GM19193 (cell line): ENCODE measurements around the gene SBF2.

Source experiments
- POLR2A ChIP-seq: IDR thresholded peaks from 4 replicates; pipeline ENCODE4 v1.6.1; 2011; ENCODE audit not compliant: insufficient read depth, insufficient read length; ENCODE audit errors: extremely low read depth

The SBF2 gene

DNA sequence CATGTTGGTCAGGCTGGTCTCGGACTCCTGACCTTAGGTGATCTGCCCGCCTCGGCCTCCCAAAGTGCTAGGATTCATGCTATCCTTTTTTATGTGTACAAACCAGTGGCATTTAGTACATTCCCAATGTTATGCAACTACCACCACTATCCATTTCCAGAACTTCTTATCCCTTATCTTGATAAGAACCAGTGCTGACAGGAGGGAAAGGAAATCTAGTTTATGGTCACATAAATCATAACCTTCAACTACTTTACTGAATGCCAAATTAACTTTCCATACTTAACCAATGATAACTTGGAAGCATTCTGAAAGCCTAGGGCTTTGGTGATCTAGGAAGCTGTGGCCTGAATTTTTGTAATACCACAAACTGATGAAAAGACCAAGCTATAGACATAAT, 459.7 kb downstream of the SBF2 start:
- no peak for TF ChIP-seq POLR2A

DNA sequence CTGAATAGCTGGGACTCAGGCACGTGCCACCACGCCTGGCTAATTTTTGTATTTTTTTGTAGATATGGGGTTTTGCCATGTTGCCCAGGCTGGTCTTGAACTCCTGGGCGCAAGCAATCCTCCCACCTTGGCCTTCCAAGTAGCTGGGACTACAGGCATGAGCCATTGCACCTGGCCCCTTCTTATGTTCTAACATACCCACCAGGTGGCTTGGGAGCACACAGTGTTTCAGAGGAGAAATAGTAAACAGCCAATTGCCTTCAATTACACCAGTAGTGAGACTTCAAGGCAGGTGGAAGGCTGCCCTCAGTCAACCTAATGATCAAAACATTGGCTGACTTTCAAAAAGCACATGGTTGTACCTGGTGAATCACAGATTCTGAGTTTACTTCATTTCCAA, 462.9 kb downstream of the SBF2 start:
- TF ChIP-seq POLR2A: no peak

DNA sequence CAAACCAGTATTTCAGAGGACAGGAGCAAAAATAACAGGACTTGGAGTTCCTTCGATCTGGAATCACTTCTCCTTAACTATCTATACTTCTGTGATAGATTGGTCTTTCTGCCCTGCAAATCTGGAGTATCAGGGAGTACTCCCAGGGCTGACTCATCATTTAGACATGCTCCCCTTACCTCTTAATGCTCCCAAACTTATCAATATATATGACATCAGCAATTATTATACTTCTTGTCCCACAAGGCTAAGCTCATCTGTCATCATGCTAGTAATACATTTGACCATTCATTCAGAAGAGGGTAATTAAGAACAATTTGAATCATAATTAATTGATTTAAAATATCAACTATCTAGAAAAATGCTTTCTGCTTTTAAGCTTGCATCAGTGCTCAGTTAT, 466.3 kb downstream of the SBF2 start:
- TF ChIP-seq POLR2A: no peak

DNA sequence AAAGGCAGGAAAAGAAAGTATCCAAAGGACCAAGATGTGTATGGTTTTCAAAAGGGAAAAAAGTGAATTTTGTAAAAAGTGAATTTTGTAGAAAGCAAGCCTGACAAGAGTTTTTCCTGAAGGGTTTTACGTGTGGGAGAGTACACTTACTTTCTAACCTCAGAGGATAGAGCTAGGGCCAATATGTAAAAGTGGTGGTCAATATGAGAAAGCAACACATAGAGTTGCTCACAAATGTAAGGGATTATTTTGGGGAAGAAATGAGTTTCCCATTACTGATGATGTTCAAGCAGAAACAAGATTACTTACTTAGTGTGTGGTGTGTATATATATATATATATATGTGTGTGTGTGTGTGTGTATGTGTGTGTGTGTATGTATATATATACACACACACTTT, 467.6 kb downstream of the SBF2 start:
- TF ChIP-seq POLR2A: no peak

DNA sequence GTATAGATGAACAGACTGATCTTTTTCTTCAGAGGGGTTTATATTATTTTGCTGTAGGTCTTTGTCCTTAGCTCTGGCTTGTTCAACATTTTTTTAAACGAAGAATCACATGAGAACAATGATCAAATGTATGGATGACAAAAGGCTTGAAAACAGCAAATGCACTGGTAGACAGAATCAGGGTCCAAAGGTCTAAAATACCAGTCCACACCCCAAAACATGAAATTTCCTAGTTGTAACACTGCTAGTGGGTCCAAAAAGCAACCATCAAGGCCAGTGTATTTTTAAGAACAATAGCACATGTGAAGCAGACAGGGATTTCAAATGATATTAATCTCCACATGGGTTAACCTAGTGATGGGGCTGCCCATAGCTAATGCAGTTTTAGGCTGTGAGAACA, 468.1 kb downstream of the SBF2 start:
- no peak for TF ChIP-seq POLR2A

DNA sequence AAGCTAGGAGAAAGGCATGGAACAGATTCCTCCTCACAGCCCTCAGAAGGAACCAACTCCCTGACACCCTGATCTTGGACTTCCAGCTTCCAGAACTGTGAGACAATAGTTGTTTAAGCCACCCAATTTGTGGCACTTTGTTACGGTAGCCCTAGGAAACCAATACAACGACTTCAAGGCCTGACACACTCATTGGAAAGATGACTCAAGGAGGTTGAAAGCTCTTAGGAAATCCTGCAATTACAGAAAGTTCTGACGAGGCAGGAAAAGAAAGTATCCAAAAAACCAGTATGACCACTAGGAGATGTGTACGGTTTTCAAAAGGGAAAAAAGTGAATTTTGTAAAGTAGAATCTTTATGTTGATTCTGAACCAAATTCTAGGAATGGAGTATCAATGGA, 468.7 kb downstream of the SBF2 start:
- no peak for TF ChIP-seq POLR2A

DNA sequence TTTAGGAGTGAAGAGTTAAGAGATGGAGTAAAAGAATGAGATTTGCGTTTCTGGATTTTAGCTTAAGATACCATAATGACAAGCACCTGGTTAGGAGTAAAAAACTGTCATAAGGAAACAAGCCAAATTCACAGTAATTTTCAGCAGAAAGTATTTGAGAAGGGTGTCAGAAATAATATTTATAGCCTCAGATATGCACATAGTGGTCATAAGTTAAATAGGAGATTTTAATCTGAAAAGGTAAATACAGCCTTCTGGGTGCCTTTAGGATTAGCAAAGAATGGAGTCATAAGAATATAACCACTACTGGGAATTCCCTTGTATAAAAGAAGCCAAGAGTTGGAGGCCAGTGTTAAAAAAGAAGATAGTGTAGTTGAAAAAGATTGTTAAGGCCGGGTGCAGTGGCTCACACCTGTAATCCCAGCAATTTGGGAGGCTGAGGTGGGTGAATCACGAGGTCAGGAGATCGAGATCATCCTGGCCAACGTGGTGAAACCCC, 470.1 kb downstream of the SBF2 start:
- no peak for TF ChIP-seq POLR2A

DNA sequence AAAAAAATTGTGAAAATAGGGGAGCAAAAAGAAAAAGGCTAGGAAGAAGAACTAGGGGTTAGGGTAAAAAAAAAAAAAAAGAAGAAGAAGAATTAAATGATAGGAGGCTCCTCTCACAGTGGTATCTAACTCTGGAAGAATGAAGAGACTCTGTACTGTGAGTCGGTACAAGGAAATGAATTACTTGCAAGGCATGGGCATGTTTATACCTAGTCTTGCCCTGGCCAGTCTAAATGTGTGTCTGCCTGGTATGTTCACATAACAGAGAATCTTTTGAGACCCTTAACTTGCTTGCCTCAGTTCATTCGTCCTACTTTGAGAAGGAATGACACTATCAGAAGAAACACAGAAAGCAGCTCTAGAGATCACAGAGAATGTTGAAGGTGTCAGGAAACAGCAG, 470.6 kb downstream of the SBF2 start:
- TF ChIP-seq POLR2A: no peak

DNA sequence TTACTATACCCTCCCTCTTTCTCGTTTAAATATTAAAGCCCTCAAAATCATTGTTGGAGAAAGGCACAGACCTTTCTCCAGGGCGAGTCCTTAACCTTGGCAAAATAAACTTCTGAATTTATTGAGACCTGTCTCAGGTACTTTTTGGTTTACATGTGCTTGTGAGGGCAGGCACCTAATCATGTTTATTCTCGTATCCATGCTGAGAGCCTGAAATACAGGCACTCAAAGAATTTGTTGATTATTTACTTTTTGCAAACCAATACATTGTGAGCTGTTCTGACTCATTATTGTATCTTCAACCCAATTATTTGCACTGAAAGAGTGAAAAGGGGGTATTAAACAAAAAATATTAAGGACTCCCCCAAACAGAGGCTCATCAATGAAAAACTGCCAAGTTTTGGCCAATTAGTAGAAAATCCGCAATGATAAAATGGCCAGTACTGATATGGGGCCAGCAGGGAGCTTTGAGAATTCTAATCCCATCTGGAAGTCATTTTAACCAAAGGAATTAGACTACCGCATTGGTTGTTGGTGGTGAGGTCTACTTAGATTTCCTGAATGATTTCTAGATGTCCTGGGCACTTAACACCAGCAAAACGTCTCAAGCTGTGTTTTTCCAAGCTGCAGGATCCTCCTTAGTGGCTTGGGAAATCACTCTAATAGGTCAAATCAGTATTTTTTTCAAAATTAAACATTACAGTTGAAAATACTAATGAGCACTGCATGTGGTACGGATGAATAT, 472.8 kb downstream of the SBF2 start:
- no peak for TF ChIP-seq POLR2A

DNA sequence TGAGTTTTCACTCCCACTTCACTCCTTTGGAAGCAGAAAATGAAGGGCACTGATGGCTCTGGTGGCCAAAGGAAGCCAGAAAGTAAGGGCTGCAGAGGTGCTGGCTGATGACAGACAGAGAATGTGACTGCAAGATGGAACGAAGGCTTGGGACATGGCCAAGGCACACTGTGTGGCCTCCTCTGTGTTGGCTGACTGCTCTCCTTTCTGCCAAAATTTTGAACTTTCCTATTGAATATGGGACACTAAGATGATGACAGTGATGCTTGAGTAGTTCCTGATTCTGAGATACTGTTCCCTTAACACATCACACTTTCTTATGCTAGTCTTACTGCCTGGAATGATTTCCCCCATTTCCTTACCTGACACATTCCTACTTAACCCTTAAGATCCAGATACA, 473.8 kb downstream of the SBF2 start:
- TF ChIP-seq POLR2A: no peak

DNA sequence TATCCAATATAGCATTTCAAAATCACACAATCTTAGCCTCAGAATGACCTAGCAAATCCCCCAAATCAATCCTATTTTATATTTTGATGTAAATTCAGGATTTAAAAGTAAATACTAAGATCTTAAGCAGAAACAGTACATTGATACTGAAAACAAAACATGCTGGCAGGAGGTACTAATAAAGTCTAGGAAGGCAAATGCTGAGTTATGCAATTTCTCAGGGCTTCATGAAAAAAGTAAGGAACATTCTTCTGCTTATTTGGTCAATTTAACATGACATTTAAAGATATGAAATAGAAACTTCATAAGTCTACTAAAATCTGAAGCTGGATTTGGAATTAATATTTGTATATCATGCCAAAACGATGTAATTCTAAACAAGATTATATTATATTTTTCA, 476.8 kb downstream of the SBF2 start:
- TF ChIP-seq POLR2A: no peak

DNA sequence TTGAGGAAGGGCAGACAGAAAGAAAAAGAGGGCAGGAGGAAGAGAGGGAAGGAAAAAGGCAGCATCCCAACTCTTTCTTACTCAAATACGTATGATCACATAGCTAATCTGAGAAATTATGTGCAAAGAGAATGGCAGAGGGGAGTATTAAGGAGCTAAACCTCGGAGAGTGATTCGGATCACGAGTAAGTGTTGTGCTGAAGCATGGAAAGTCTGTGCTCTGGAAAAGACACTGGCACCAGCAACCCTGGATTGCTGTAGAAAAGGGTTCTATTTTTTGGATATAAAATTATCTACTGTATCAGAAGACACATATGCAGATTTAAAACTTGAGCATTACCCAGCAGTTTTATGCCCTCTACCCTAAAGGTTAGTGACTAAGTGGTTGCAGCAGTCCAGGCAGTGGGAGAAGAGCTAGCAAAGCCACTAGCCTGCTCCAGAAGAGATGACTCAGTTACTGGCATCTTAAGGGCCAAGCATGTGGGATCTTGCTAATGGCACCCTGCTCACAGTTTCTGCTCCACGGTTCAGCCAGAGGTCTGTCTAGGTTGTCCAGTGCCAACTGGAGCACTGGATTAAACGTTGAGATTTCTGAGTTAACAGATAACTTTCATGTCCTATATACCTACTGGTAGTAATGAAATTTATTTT, 478.4 kb downstream of the SBF2 start:
- no peak for TF ChIP-seq POLR2A

DNA sequence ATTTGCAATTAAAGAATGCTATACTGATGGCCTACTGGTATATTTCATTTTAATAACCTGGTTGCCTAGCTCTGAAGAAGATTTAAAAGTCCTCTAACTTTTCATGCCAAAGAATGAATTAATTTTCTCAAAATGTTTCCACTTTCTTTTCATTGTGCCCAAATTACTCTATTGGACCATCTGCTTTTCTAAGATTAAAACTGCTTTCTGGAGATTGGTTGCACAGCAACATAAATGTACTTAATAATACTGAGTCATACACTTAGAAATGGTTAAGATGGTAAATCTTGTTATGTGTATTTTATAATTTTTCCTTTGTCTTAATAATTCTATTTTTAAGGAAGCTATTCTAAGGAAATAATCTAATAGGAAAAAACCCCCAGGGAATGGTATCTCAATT, 479.9 kb downstream of the SBF2 start:
- no peak for TF ChIP-seq POLR2A

DNA sequence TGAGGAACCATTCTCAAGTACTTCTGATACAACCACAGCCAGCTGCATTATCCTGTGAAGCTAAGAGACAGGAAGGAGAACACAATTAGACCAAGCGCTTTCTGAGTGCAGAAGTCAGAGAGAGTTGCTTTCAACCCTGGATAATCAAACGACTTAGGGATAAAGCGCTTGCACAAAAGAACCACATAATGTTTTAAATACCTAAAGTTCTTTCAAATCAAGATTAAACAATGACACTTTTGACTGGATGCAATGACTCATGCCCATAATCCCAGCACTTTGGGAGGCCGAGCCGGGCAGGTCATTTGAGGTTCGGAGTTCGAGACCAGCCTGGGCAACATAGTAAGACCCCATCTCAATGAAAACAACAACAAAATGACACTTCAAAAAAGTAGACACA, 485.1 kb downstream of the SBF2 start:
- TF ChIP-seq POLR2A: no peak

DNA sequence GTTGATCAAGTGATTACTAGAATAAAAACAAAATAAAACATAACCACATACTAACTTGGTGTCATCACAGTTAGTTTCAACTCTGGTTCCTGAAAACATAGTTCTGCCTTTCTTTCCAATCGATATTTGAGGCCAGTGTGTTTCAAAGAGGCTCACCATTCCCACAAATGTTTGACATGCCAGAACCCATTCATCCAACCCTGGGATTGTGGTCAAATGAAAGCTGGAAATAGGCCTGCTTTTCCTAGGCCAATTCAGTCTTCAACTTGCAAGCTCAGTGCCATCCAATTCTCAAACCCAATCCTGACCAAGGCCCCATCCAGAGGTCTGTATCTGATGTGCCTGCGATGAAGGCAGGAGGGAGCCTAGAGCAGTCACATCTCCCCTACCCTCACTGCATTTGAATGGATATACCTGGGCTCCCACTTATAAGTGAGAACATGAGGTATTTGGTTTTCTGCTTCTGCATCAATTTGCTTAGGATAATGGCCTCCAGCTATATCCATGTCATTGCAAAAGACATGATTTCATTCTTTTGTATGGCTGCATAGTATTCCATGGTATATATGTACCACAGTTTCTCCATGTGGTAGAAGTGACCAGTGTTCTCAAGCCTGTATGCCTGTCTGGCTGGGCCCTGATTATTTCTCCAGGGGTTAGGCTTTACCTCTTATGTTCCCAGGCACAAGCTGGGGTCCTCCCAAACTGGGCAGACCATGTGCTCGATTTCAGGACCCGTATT, 486.9 kb downstream of the SBF2 start:
- no peak for TF ChIP-seq POLR2A
